GM21423 (cell line): ENCODE measurements around the gene ERVH48-1.
A peak's percentile ranks its signal among the peaks of the same experiment; 100 is the strongest.
"Not testable (repeated sequence)": the region's sequence is repeated elsewhere in the genome, so short reads cannot be mapped to it uniquely, and the experiment has no call there.

ENCODE experiments used
- ATAC-seq: cut with Tn5 transposase; IDR thresholded peaks from one replicate; pipeline ENCODE4 v1.9.1; 2021; ENCODE audit warnings: mild to moderate bottlenecking, moderate library complexity; ENCODE audit not compliant: unreplicated experiment

ERVH48-1 gene

DNA sequence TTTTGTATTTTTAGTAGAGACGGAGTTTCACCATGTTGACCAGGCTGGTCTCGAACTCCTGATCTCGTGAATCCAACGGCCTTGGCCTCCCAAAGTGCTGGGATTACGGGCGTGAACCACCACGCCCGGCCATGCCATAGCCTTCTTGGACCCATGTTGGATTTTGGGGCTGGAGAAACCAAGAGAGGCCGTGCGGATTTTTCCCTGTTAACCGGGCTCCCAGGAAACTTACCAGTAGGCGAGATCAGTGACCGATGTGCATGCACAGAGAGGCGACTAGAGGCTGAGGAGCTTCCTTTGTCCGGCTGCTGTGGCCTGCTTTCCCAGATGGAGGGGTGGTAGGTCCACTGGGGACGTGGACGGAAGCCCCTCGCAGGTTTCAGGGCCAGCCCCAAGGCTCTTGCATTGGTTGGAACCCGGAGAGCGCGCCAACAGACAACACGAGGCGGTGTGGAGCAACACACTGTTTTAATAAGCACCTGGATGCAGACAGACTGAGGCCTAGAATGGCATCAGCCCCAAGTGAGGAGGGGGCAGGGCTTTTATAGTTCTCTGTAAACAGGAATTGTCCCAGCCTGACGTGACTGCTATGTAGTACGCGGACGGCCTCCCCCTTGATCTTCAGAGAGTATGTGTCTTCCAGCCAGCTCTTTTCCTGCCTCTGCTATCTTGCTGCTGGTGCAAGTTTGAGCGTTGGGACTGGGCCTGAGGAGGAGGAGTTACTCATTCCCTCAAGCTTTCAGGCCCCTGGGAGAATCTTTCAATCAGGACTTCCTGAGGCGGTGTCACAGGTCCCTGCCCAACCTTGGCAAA lies at the start of gene ERVH48-1:
Gene ERVH48-1, minus strand, starts transcription at position 517 of the 813 bp plus-strand sequence. CDS start 6,624 bp downstream, outside the sequence.
- no peak for ATAC-seq

DNA sequence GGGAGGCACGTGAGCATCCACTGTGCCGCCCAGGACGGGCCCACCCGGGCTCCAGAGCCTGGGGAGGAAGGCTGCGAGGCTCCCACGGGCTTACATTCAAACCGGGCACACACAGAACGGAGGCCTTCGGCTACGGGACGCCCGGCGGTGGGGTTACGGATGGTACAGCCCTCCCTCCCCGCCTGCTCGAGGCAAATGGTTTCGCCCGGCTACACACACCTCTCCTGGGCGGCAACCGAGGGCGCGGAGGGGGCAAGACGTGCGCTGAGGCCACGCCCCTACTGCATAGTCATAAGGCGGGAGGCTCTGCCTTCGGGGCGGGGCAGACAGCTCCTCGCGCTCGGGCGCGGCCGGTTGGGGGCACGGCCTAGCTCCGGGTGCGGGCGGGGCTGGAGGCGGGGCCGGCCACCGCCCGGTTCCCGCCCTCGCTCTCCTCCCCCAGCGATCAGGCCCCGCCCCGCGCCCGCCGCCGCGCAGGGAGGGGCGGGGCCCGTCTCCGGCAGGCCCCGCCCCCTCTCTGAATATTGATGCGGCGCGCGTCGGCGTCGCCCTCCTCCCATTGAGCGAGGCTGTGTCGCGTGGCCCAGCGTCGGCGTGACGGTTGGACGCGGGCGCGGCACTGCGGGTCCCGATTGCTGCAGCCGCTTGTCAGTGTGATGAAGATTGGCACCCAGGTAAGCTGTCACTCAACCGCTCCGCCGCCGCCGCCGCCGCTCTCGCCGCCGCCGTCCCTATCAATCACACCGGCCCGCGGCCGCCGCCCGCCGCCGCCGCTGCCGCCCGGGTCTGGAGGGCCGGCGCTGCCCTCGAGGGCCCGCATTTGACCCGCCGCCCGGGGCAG lies 48.8 kb upstream of the ERVH48-1 start, which contains the start of gene PKNOX1:
Gene PKNOX1, plus strand, starts transcription at position 572 of the 841 bp plus-strand sequence. CDS start 29,820 bp downstream, outside the sequence.
- peak; percentile 80 for ATAC-seq

DNA sequence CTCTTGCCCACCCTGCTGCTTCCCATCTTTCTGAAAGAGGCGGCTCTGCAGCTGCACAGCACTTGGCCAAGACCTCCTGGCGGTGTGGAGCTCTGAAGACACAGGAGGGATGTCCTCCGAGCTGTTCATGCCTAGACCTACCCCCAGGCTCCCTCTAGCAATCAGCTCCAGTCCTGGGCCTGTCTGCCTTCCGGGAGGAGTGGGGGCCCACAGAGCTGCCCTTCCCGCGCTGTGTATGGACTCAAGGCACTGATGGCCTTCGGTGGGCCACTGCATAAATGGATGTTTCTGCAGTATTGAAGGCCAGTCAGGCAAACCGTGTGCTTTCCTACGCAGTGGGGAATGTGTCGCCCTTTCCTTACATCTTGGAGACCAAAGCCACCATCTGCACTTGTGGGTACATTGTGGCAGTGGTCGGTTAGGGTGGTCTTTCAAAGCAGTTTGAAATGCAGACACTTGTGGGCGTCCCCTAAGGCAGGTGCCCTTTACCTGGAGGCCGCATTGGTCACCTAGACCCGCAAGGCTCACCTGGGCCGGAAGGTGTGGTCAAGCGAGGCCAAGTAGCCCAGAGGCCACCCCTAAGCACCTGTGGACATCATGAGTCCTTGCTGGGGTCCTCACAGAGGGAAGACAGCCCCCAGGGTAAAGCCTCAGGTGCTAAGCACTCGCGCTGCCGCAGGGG lies 48.0 kb upstream of the ERVH48-1 start:
- ATAC-seq: no peak

DNA sequence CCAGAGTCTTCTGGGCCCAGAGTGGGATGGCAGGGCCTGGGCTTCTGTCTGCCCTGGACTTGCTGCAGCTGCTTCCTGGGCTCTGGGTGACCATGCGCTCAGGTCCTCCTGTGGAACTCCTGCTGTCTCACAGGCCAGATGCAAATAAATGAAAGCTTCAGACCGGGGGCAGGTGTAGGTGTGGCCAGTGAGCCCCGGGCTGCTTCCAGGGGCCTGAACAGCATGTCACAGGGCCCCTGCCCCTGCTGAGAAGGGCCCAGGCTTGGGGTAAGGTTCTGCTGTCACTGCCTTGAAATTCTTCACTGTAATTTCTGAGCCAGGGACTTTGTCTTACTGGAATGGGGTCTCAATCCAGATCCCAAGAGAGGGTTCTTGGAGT lies 46.5 kb upstream of the ERVH48-1 start:
- no peak for ATAC-seq

DNA sequence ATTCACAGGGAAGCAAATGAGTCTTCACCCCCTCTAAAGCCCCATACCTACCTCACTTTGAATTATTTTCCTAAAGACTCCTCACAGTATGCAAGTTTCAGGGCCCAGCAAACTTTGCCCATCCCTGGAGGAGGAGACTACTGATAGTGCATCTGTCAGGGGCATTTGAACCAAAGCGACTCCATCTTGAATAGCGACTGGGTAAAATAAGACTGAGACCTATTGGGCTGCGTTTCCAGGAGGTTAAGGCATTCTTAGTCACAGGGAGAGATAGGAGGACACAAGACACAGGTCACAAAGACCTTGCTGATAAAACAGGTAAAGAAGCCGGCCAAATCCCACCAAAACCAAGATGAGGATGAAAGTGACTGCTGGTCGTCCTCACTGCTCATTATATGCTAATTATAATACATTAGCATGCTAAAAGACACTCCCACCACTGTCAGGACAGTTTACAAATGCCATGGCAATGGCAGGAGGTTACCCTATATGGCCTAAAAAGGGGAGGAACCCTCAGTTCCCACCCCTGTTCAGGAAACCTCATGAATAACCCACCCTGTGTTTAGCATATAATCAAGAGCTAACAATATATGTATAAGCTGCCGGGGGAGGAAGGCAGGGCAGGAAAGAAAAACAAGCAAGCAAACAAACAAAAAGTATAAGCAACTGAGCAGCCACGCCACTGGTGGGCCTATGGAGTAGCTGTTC lies 45.7 kb upstream of the ERVH48-1 start:
- ATAC-seq: no peak

DNA sequence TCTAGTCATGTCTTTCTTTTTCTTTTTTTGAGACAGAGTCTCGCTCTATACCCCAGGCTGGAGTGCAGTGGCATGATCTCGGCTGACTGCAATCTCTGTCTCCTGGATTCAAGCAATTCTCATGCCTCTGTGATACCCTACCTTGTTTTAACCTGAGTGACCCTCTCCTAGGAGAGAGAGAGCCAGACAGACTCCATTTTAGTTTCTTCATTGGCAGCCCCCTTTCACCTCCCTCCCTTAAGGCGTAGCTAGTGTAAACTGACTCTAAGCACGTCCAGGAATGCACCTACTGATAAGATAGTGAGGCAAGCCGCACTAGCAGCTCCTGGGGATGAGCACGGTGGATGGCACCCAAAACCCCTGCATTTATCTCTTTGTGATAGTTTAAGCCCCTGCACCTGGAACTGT lies 43.8 kb upstream of the ERVH48-1 start:
- ATAC-seq: no peak

DNA sequence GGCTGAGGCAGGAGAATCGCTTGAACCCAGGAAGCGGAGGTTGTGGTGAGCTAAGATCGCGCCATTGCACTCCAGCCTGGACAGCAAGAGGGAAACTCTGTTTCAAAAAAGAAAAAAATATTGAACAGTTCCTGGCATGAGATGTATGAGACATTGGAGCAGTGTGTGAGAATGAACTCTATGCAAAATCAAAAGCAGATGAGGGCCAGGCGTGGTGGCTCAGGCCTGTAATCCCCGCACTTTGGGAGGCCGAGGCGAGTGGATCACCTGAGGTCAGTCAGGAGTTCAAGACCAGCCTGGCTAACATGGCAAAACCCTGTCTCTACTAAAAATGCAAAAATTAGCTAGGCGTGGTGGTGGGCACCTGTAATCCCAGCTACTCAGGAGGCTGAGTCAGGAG lies 42.2 kb upstream of the ERVH48-1 start:
- ATAC-seq: not testable (repeated sequence)

DNA sequence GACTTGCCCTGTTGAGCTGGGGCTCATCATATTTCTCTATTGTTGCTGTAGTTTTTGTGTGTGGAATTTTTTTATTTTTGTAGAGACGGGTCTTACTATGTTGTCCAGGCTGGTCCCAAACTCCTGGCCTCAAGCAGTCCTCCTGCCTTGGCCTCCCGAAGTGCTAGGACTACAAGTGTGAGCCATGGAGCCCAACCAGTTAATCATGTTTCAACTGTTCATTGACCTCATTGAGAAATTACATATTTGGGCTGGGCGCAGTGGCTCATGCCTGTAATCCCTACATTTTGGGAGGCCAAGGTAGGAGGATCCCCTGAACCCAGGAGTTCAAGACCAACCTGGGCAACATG lies 39.8 kb upstream of the ERVH48-1 start:
- ATAC-seq: no peak

DNA sequence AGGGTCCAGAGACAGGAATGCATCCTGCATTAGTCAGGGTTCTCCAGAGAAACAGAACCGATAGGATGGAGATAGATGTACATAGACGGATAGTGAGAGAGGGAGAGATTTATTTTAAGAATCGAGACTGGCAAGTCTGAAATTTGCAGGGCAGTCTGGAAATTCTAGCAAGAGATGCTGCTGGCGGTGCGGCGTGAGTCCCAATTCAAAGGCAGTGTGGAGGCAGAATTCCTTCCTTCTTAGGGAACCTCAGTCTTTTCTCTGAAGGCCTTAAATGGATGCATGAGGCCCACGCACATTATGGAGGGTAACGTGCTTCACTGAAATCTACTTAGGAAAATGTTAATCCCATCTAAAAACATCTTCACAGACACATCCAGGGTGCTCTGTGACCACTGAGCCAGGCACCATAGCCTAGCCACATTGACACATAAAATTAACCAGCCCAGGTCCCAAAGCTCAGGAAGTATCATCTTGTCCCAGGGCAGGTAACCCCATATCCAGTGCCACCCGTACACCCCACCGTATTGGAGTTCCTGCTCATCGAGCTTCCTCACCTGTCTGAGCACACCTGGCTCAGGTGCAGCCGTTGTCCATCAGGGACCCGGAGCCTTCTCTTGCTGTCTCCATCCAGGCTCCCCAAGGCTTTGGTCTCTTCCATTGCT lies 39.2 kb upstream of the ERVH48-1 start:
- ATAC-seq: no peak

DNA sequence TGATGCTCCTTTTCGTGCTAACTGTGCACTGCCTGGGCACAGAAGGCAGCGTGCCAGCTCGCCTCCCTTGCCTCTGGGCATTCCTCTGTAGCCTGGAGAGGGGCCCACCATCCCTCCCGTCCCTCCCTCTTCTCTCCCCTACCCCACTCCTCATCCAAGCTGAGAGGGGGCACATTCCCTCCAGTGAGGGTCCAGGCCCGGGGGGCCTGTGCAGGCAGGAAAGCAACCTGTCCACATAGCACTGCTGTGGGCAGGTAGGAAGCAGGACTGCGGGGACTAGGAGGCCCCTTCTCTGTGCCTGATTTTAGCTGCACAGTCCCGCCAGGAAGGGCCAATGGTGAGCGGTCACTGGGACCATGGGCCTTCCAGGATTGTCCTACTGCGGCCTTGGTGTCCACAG lies 38.7 kb upstream of the ERVH48-1 start:
- ATAC-seq: no peak

DNA sequence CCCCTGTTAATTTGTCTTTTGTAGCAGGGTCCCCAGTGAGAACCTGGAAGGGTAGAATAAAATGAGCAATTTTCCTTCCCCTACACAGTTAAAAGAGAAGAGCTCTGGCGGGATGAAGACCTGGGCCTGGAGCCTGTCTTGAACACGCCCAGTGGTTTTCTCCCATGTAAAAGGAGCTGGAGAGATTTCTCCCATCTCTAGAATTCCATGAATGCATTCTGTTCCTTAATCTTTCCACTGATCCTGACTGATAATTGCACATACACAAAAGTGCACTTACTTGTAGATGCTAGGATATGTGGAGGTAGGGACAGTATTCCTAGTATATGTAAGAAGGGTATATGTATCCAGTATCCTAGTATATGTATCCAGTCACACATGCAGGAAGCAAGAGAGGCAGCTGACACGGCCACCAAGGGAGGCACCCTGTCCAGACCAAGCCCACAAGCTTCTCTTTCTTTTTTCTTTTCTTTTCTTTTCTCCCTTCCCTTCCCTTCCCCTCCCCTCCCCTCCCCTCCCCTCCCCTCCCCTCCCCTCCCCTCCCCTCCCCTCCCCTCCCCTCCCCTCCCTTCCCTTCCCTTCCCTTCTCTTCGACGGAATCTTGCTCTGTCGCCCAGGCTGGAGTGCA lies 37.1 kb upstream of the ERVH48-1 start:
- ATAC-seq: no peak

DNA sequence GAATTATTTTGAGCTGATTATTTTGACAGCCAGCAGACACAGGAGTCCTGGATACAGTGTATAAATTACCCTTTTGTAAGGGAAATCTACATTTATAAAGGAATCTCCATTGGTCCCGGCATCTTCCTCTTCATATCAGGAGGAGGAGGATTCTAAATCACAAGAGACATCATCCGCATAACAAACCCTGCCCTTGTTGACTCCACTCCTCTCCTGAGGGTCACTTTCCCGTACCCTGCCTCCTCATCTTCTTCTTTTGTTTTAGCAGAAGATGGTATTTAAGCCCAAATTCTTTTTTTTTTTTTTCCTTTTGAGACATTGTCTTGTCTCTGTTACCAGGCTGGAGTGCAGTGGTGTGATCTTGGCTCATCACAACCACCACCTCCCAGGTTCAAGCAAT lies 34.3 kb upstream of the ERVH48-1 start:
- no peak for ATAC-seq

DNA sequence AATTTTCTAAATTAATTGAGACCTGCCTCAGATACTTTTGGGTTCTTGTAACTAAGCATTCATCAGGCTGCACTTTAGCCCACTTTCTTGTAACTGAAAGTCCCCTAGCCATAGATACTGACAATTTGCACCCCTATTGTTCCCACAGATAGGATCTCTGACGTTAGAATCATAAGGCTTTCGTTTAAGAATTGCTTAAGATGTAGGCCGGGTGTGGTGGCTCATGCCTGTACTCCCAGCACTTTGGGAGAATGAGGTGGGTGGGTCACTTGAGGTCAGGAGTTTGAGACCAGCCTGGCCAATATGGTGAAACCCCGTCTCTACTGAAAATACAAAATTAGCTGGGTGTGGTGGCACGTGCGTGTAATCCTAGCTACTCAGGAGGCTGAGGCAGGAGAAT lies 32.7 kb upstream of the ERVH48-1 start:
- ATAC-seq: not testable (repeated sequence)

DNA sequence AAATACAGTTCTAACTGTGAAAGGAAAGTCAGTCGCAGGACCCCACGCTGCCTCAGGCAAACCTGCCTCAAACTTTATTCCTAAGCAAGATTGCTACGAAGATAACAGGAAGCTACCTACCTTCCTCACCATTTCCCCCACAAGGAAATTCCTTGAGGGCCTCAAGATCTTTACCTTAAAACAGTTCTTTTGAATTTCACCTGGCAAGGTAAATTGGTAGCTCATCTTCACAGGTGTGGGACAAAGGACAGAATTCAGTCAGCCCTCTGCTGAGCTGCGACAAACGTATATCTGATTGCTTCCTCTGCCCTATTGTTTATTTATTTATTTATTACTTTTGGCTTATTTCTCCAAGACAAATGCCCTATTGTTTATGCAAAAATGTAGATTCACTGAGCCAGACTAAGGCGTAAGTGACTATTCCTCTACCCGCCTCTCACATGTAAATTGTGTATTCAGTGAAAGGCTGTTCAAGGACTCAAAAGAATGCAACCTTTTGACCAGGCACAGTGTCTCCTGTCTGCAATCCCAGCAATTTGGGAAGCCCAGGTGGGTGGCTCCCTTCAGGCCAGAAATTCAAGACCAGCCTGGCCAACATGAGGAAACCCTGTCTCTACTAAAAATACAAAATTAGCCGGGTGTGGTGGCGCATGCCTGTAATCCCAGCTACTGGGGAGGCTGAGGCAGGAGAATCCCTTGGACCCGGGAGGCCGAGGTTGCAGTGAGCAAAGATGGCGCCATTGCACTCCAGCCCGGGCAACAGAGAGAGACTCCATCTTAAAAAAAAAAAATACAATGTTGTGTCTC lies 31.6 kb upstream of the ERVH48-1 start:
- ATAC-seq: peak; percentile 97

DNA sequence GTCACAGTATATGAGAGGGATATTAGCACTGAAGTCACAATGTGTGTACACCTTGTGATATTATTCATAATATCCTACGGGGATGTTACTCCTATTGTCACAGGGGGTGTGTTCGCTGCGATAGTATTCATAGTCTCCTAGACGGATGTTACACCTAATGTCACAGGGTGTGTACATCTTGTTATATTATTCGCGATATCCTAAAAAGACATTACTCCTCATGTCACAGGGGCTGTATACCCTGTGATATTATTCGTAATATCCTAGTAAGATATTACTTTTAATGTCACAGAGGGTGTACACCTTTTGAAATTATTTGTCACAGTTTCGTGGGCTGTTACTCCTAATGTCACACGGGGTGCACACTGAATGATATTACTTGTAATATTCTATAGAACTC lies 25.8 kb upstream of the ERVH48-1 start:
- not testable (repeated sequence) for ATAC-seq

DNA sequence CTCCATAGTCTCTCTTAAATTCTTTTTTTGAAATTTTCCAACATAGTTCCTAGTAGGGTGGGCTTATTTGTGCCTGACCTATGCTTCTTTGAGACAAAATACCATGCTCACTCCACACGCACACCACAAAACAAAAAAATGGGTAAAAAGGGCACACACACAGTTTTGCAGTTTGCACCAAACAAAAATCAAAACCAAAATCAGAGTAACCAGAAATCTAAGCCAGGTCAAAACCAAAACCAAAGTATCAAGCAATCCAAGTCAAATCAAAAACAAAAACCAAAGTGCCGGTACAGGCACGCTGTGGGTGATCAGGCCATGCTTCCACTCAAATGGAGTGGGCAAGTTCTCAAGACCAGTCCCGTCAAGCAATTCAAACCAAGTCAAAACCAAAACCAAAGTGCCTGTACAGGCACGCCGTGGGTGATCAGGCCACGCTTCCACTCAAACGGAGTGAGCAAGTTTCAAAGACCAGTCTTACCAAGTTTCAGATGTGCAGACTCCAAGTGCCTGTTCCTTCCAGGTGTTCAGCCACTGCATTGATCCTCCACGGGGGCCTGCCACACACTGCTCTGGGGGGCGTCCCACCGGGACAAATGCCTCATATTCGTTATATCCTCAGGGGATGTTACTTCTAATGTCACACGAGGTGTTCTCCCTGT lies 23.8 kb upstream of the ERVH48-1 start:
- not testable (repeated sequence) for ATAC-seq

DNA sequence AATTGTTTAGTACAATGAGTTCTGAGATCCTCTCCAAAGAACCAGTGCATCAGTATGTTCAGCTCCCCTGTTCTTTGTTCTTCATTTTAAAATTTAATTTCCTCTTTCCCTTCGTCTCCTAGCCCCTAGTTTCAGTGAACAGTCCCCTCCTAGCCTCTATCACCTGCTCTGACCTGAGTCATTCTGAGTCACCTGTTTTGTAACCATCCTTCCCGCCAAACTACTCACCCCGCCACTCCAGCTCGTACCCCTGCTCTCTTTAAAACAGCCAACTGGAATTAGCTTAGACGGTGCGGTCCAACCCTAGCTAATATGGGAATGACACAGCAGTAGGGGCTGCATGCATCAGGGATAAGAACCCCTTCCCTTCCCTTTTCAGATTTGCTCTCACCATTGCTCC lies 16.8 kb upstream of the ERVH48-1 start:
- ATAC-seq: no peak

DNA sequence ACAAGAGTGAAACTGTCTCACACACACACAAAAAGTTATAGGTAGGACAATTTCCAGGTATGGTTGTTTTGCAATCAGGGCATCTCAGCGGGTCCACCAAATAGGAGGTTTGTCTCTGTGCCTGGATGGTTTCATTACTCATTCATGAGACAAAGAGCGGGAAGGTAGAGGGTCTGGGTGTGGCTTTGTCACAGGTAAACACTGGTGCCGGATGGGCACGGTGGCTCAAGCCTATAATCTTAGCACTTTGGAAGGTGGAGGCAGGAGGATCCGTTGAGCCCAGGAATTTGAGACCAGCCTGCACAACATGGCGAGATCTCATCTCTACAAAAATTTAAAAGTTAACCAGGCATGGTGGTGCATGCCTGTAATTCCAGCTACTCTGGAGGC lies 16.3 kb upstream of the ERVH48-1 start:
- no peak for ATAC-seq
